Esophagus muscularis mucosa (tissue), 3 donors: ENCODE data around the gene IL20.

ENCODE experiments used
- CTCF ChIP-seq, 3 experiments: fragments of 200-600 bp in 2 of 3; fragments of 450-650 bp in 1 of 3; sonication (generic) in 2 of 3; IDR thresholded peaks; one replicate each; pipeline ENCODE4 v1.5.1; 2017 to 2019; ENCODE audit warnings: antibody characterized with exemption in 3 of 3, mild to moderate bottlenecking in 2 of 3, moderate library complexity in 1 of 3
- POLR2A ChIP-seq: fragments of 450-650 bp; IDR thresholded peaks from one replicate; pipeline ENCODE4 v1.6.1; 2017; ENCODE audit warnings: antibody characterized with exemption, moderate library complexity, mild to moderate bottlenecking, low read depth
- POLR2AphosphoS5 ChIP-seq, 2 donors: sonication (generic); formaldehyde crosslinking; IDR thresholded peaks; one replicate each; pipeline ENCODE4 v1.6.1; 2017; ENCODE audit warnings: antibody characterized with exemption in 2 of 2

- TF ChIP-seq CTCF (IDR thresholded peaks at IDR 0.05) (no peak), POLR2A (no peak), POLR2AphosphoS5 (IDR thresholded peaks at IDR 0.05) (no peak)
Measured at GRCh38 chr1:206868264-206868663, 2.8 kb downstream of the IL20 start.
